PC-3 (cell line): ENCODE measurements around the gene OSTM1. TPM values are rescaled to one million over a fixed set of nuclear protein-coding genes. Genes with fewer than 3 reads are reported as not detected.

Experiments
- ATAC-seq: fragments of 200-7000 bp; cut with Tn5 transposase; 2 replicates; pipeline ENCODE4 v1.9.1; 2020; ENCODE audit warnings: mild to moderate bottlenecking, moderate library complexity
- BruUV-seq: library from RNA; stranded (reverse); fragments of 400-500 nt; replicated peaks from 2 replicates; lab custom pipeline; 2021; lab: Mats Ljungman, UMichigan
- CTCF ChIA-PET: fragments of 300-600 bp; sonication (Branson Sonifier 250); formaldehyde crosslinking; loops from one replicate; lab custom pipeline; 2022; ENCODE audit warnings: antibody characterized with exemption; lab: Charles Lee
- POLR2A ChIA-PET: fragments of 300-600 bp; sonication (Branson Sonifier 250); formaldehyde crosslinking; loops from one replicate; lab custom pipeline; 2022; ENCODE audit warnings: antibody characterized with exemption; ENCODE audit not compliant: unreplicated experiment; lab: Charles Lee
- DNase-seq: peaks from one replicate; pipeline ENCODE4 v3.0.0-alpha.2; 2015
- H2AFZ ChIP-seq: fragments of 300-600 bp; sonication (generic); 2 replicates; pipeline ENCODE4 v1.6.0; 2016; ENCODE audit warnings: antibody characterized with exemption, low read length
- H3F3A ChIP-seq: fragments of 300-600 bp; sonication (generic); one replicate; pipeline ENCODE4 v1.6.0; 2017; ENCODE audit warnings: antibody characterized with exemption, low read length, control low read depth, mild to moderate bottlenecking; ENCODE audit not compliant: unreplicated experiment
- H3K27ac ChIP-seq: fragments of 300-600 bp; sonication (generic); 2 replicates; pipeline ENCODE4 v1.5.1; 2016; ENCODE audit warnings: mild to moderate bottlenecking, low read length
- H3K27me3 ChIP-seq: fragments of 300-600 bp; sonication (generic); 2 replicates; pipeline ENCODE4 v1.6.1; 2016; ENCODE audit warnings: low read length, mixed read lengths
- H3K36me3 ChIP-seq: fragments of 300-600 bp; sonication (generic); 2 replicates; pipeline ENCODE4 v1.6.1; 2016; ENCODE audit warnings: low read depth, mixed run types, low read length, mixed read lengths
- H3K4me1 ChIP-seq: fragments of 300-600 bp; sonication (generic); 2 replicates; pipeline ENCODE4 v1.5.1; 2016; ENCODE audit warnings: low read length; ENCODE audit not compliant: insufficient read depth
- H3K4me2 ChIP-seq: fragments of 300-600 bp; sonication (generic); 2 replicates; pipeline ENCODE4 v1.6.0; 2016; ENCODE audit warnings: low read length
- H3K4me3 ChIP-seq: fragments of 300-600 bp; sonication (generic); 2 replicates; pipeline ENCODE4 v1.5.1; 2016; ENCODE audit warnings: mild to moderate bottlenecking, low read length, mixed read lengths
- H3K79me2 ChIP-seq: fragments of 300-600 bp; sonication (generic); 2 replicates; pipeline ENCODE4 v1.6.1; 2017; ENCODE audit warnings: low read length, mixed read lengths
- H3K9ac ChIP-seq: fragments of 300-600 bp; sonication (generic); 2 replicates; pipeline ENCODE4 v1.6.0; 2016; ENCODE audit warnings: mild to moderate bottlenecking, low read length
- H3K9me2 ChIP-seq: fragments of 300-600 bp; sonication (generic); replicated peaks from 2 replicates; pipeline ENCODE4 v1.6.1; 2016; ENCODE audit warnings: mixed run types, low read length, mixed read lengths
- H3K9me3 ChIP-seq: fragments of 300-600 bp; sonication (generic); 2 replicates; pipeline ENCODE4 v1.6.1; 2016; ENCODE audit warnings: low read length, mixed read lengths
- H4K20me1 ChIP-seq: fragments of 300-600 bp; sonication (generic); 2 replicates; pipeline ENCODE4 v1.6.1; 2016; ENCODE audit warnings: low read length, mixed read lengths
- EZH2 ChIP-seq: fragments of 300-600 bp; sonication (generic); IDR thresholded peaks from one replicate; pipeline ENCODE4 v1.6.1; 2017; ENCODE audit warnings: antibody characterized with exemption, mild to moderate bottlenecking, low read length; ENCODE audit not compliant: unreplicated experiment
- EZH2phosphoT487 ChIP-seq: fragments of 300-600 bp; sonication (generic); IDR thresholded peaks from 2 replicates; pipeline ENCODE4 v1.6.1; 2018; ENCODE audit warnings: mild to moderate bottlenecking, antibody characterized with exemption, low read length, borderline replicate concordance
- intact Hi-C: fragments of 100-400 bp; cut with micrococcal nuclease; formaldehyde crosslinking; loops from 2 replicates; pipeline ENCODE4 v1.9.0; 2023
- total RNA-seq: library from RNA; depleted of rRNA; stranded (reverse); fragments of >200 nt; gene quantifications from 2 replicates; pipeline ENCODE4 v1.2.3, GENCODE V29; 2014
- TF ChIP-seq, protein P1 (sequence below): fragments of 300-600 bp; sonication (generic); conservative IDR thresholded peaks from 2 replicates; pipeline ENCODE4 v1.5.1; 2017; ENCODE audit warnings: antibody characterized with exemption, low read depth, mild to moderate bottlenecking, low read length

Gene OSTM1
- total RNA-seq, 1 experiment from 2014 or later, result 13.5 TPM

DNA sequence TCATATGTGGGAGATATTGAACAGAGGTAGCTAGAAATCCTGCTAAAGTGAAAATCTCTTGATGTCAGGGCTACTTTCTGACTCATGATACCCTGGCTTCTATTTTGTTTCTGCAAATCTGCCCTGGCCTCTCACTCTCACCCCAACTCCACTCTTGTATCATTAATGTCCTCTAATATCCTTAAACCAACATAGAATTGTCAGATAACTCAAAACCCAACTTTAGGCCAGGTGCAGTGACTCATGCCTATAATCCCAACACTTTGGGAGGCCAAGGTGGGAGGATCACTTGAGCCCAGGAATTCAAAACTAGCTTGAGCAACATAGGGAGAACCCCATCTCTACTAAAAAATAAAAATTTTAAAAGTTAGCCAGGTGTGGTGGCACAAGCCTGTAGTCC lies 33.8 kb upstream of the OSTM1 start:
- Histone ChIP-seq H3K9me3 (no peaks in the 10 kb centered on the region), H4K20me1 (no peaks in the 10 kb centered on the region), H3F3A (no peaks in the 10 kb centered on the region), H3K9me2 (no peaks in the 10 kb centered on the region), H3K4me3 (no peak overlapping the region), H3K79me2 (no peaks in the 10 kb centered on the region), H2AFZ (no peak overlapping the region), H3K9ac (no peak overlapping the region), H3K27ac (no peak overlapping the region), H3K4me1 (no peaks in the 10 kb centered on the region), H3K4me2 (no peak overlapping the region), H3K27me3 (no peaks in the 10 kb centered on the region), H3K36me3 (no peaks in the 10 kb centered on the region)
- TF ChIP-seq, protein P1, sequence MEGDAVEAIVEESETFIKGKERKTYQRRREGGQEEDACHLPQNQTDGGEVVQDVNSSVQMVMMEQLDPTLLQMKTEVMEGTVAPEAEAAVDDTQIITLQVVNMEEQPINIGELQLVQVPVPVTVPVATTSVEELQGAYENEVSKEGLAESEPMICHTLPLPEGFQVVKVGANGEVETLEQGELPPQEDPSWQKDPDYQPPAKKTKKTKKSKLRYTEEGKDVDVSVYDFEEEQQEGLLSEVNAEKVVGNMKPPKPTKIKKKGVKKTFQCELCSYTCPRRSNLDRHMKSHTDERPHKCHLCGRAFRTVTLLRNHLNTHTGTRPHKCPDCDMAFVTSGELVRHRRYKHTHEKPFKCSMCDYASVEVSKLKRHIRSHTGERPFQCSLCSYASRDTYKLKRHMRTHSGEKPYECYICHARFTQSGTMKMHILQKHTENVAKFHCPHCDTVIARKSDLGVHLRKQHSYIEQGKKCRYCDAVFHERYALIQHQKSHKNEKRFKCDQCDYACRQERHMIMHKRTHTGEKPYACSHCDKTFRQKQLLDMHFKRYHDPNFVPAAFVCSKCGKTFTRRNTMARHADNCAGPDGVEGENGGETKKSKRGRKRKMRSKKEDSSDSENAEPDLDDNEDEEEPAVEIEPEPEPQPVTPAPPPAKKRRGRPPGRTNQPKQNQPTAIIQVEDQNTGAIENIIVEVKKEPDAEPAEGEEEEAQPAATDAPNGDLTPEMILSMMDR, result no peak
- TF ChIP-seq EZH2phosphoT487 (no peak), EZH2 (no peak)
- BruUV-seq, result no TSS peak
- POLR2A ChIA-PET, result no interaction called here
- CTCF ChIA-PET, result no interaction called here
- no peak for ATAC-seq
- DNase-seq, result no peak
- intact Hi-C loops, result no loop called here

DNA sequence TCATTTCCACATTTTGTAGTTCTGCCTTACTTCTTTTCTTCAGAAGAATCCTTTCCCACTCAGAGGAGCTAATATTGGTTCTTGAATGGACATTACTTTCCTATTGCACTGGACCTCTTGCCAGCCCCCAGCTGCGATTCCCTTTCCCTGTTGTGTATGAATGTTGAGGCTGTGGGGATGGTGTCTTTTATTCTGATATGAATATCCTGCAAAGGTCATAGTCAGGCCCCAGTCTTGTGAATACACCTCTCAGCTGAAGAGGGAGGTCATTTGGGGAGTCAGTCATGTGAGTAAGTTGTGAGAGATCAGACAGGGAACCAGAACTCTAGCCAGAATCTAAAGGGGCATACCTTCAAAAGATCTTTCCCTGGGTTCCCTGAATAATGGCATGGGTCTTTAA lies 32.6 kb upstream of the OSTM1 start:
- Histone ChIP-seq H3K9ac (no peak overlapping the region), H3K36me3 (no peaks in the 10 kb centered on the region), H3K4me2 (no peak overlapping the region), H3K9me3 (no peaks in the 10 kb centered on the region), H4K20me1 (no peaks in the 10 kb centered on the region), H3K4me3 (no peak overlapping the region), H2AFZ (no peak overlapping the region), H3K4me1 (no peaks in the 10 kb centered on the region), H3K27ac (no peak overlapping the region), H3K27me3 (no peaks in the 10 kb centered on the region), H3F3A (no peaks in the 10 kb centered on the region), H3K79me2 (no peaks in the 10 kb centered on the region), H3K9me2 (no peaks in the 10 kb centered on the region)
- intact Hi-C loops, result no loop called here
- ATAC-seq, result no peak
- POLR2A ChIA-PET, result no interaction called here
- CTCF ChIA-PET, result no interaction called here
- DNase-seq, result no peak
- TF ChIP-seq, protein P1, result no peak
- TF ChIP-seq EZH2 (no peak), EZH2phosphoT487 (no peak)
- BruUV-seq, result no TSS peak

DNA sequence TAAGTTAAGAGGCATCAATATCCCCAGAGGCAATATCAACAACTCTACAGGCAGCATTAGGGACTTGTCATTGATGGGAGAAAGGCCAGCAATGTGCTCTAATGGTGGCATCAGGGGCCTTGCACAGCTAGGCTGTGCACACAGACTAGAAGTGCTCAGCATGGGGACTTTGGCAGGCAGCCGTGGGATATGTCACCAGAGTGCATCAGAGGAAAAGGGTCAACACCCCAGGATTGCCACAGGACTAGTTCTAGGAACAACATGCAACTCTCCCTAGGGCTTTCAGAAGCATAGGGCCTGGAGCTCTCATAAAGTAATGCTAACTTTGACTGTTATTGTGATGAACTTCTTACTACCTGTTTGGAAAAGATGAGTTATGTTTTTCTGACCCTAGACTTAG lies 32.2 kb upstream of the OSTM1 start:
- Histone ChIP-seq H3K9me3 (no peaks in the 10 kb centered on the region), H3K9me2 (no peaks in the 10 kb centered on the region), H3K9ac (no peak overlapping the region), H3K4me1 (no peaks in the 10 kb centered on the region), H4K20me1 (no peaks in the 10 kb centered on the region), H3K4me2 (no peak overlapping the region), H3K4me3 (no peak overlapping the region), H3K27me3 (no peaks in the 10 kb centered on the region), H3K36me3 (no peaks in the 10 kb centered on the region), H3K27ac (no peak overlapping the region), H2AFZ (no peak overlapping the region), H3F3A (no peaks in the 10 kb centered on the region), H3K79me2 (no peaks in the 10 kb centered on the region)
- ChIA-PET POLR2A (no interaction called here), CTCF (no interaction called here)
- TF ChIP-seq, protein P1, result no peak
- TF ChIP-seq EZH2 (no peak), EZH2phosphoT487 (no peak)
- no TSS peak for BruUV-seq
- intact Hi-C loops, result no loop called here
- DNase-seq, result no peak
- ATAC-seq, result no peak
